Glomerular visceral epithelial cell (primary cell): Measurements from ENCODE around the gene NPEPL1.
"Not testable (repeated sequence)": the region's sequence is repeated elsewhere in the genome, so short reads cannot be mapped to it uniquely, and the experiment has no call there.

Source experiments
- DNase-seq: peaks from one replicate; pipeline ENCODE4 v3.0.0-alpha.2; 2016; ENCODE audit errors: extremely low spot score

The NPEPL1 gene, protein sequence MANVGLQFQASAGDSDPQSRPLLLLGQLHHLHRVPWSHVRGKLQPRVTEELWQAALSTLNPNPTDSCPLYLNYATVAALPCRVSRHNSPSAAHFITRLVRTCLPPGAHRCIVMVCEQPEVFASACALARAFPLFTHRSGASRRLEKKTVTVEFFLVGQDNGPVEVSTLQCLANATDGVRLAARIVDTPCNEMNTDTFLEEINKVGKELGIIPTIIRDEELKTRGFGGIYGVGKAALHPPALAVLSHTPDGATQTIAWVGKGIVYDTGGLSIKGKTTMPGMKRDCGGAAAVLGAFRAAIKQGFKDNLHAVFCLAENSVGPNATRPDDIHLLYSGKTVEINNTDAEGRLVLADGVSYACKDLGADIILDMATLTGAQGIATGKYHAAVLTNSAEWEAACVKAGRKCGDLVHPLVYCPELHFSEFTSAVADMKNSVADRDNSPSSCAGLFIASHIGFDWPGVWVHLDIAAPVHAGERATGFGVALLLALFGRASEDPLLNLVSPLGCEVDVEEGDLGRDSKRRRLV

DNA sequence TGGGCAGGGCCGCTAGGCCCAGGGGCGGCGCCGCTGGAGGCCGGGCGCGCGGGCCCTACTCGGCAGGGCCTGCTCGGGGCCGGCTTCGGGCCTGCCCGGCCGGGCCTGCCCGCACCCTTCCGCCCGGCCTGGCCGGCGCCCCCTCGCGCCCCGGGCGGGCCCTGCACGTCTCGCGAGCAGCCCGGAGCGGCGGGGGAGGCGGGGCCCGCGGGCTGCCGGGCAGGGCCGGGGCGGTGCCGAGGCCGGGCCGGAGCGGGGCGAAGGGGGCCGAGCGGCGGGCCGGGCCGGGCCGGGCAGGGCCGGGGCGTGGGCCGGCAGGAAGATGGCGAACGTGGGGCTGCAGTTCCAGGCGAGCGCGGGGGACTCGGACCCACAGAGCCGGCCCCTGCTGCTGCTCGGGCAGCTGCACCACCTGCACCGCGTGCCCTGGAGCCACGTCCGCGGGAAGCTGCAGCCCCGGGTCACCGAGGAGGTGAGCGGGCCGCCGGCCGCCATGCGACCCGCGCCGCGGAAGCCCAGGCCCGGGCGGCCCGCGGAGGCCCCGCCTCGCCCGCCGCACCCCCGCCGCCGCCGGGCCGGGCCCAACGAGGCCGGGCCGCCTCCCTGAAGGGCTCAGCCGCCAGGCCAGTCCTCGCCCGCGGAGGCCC, at the start of gene NPEPL1:
Gene NPEPL1, plus strand, starts transcription at position 222 of the 647 bp plus-strand sequence. Its CDS starts 101 bp downstream, at position 323.
- DNase-seq: peak; percentile 89

DNA sequence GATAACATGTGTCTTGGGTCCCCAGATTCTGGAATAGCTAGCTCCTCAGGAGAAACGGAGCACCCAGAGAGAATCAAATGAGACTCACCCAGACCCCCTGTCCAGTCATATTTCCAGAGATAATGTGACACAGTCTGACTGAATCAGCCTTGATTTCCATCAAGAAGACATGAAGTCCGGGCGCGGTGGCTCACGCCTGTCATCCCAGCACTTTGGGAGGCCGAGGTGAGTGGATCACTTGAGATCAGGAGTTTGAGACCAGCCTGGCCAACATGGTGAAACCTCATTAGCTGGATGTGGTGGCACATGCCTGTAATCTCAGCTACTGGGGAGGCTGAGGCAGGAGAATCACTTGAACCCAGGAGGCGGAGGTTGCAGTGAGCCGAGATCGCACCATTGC, 49.7 kb upstream of the NPEPL1 start:
- DNase-seq: not testable (repeated sequence)

DNA sequence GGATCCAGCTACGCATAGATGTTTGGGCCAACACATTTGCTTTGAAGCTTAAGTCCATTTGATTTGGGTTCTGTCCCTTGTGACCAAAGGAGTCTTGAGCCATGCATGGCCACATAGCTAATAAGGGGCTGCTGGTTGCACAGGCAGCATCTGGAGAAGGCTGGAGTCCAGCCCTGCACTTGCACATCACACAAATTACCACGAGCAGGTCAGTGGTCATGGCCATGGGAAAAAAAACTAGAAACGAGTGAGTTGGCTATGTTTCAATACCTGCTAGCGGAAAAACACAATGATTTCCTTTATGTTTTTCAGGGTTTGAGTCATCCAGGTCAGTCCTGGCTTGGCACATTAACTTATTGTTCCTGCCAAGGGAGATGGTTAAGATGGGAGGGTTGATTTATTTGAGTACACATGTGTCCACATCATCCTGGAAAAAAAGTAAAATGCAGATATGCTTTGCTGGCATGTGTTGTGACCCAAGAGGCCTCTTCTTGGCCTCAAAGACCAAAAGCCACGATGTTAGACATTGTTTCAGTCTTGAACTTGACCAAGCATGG, 47.1 kb upstream of the NPEPL1 start:
- DNase-seq: peak; percentile 78

DNA sequence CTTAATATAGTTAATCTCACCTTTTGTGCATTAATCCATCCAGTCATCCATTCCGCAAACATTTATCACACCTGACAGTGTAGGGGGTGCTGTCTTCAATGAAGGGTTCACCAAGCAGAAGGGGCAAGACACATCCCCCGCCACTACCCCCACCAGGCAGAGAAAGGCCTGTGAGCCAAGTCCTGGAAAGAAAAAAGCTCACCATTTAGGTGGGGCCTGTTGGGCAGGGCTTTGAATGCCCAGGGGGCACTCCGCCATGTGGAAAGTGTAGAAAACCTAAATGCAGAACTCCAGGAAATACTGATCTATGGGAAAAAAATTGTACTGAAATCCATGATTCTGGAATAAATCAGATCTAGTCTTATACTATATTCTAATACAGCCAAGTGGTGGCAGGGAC, 46.3 kb upstream of the NPEPL1 start:
- no peak for DNase-seq

DNA sequence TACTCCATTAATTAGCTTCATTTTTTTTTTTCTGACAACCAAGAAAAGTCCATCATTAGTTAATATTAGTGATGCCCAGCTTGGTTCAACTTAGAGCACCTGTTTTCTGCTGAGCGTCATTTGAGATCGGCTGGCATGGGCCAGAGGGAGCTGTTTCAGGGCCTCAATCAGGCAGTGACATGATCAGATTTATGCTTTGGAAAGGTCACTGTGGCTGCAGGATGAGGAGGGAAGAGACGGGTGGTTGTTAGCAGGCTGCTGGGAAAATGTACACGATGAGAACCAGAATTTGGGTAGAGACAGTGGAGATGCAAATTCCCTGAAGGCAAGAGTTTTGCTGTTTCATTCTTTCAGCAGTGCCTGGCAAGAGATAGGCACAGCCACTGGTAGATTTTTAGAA, 45.9 kb upstream of the NPEPL1 start:
- no peak for DNase-seq

DNA sequence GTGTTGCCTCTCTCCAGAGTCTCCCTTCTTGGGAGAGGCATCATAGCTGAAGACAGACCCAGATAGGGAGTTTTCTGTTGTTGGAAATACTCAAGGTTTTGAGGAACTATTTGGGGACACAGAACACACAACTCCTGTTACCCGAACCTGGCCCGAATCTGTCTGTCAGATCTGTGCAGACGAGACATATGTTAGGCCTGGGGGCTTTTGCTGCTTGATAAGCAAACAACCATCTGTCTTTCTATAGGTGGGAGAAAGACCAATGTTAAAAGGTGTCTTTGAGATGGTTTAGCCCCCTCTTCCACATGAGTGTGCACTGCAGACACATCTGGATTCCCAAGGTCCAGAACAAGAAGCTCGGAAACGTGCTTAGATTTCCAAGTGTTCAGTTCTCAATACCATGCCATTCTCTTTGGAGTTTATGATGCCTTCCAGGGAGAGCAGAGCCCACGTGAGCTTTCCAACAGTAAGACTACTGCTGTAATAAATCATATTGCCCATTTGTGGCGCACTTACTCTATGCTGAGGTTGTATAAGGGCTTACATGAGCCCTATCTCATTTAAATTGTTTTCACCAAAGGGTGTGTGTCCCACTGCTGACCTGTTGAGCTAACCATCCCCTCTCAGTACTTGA, 45.3 kb upstream of the NPEPL1 start:
- no peak for DNase-seq

DNA sequence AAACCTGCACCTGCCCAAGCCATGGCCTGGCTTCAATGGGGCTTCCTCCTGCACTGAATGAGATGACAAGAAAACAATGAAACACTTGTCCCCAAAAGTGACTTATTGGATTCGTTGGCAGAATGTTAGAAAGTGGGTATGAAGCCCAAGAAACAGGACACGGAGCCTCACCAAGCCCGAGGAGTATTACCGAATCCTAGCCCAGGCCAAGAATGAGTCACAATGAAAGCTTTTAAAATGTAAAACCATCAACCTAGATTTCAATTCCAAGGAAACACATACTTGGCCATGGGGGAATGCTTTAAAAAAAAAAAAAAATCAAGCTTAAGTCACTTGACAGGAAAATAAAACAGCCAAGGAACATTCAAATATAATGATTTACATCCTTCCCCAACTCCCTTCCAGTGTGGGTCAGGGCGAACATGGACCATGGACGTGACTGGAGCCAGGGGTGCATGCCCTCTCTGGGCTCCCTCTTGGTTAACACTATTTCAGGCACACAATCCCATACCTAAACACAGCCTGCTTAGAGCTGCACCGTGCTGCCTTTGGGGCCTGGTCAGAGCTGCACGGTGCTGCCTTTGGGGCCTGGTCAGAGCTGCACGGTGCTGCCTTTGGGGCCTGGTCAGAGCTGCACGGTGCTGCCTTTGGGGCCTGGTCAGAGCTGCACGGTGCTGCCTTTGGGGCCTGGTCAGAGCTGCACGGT, 44.7 kb upstream of the NPEPL1 start:
- DNase-seq: no peak

DNA sequence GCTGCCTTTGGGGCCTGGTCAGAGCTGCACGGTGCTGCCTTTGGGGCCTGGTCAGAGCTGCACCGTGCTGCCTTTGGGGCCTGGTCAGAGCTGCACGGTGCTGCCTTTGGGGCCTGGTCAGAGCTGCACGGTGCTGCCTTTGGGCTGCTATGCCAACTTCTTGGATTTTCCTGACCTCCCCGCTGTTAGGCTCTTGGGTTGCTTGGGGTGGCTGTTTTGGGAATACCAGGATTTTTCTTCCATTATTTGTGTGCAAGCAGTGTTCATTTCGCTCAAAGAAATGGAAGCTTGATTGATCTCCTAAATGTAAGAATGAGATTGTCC, 44.1 kb upstream of the NPEPL1 start:
- DNase-seq: not testable (repeated sequence)

DNA sequence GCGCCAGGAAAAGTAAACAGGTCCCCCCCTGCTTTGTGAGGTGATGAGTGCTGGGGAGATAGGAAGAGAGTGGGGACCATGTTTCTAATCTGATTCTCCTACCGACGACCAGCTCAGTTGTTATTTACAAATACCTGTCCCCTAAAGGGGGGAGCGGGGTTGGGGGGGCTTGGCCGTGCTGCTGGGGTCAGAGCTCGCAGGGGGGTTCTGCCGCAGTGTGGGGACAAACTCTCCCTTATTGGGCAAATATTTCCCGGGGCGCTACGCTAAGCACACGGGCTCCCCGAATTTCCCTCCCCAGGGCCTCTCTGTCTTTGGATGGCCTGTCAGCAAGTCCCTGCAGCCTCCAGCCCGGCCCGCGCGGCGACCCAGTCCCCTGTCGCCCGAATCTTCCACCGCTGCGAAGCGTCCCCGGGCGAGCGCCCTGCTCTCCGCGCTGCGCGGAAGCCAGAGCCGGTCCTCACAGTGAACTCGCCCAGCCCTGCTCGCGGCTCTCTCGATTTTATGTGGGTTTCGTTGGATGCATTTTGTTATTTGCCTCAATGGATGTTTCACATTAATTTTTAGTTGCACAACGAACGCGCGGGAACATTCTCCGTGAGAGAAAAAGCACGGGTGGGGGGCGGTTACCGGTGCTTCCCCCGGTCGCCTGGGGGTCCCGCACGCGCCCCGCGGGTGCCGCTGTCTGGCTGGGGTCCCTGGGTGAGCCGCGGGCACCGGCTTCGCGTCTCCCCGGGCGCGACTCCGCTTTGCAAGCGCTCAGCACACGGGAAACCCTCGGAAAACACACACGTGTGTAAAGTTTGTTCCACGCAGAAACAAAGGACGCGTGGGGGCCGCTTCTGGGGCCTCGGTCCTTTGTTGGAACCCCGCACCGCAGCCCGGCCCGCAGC, 43.1 kb upstream of the NPEPL1 start:
- no peak for DNase-seq

DNA sequence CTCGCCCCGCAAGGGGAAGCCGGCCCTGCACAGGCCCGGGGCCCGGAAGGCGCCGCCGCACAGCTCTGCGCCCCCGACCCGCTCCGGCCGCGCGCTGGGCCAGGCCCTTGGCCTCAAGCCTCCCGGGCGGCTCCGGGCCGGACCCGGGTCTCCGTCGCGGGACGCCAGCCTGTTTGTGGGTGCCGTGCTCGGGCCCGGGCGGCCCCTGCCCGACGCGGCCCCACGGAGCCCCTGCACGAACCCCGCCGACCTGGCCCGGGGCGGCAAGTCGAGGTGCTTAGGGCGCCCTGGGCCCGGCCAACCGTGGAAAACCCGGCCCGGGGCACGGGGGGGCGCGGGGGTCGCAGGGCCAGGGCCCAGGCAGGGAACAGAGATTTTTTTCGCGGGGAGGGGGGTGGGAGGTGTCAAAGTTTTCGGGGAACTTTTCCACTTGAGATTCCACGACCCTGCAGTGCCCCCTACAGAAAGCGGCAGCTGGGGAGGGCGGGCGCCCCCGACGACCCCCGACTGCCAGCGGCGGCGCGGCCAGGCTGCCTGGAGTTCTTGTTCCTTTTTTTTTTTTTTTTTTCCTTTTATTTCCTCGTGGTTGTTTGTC, 42.3 kb upstream of the NPEPL1 start:
- no peak for DNase-seq

DNA sequence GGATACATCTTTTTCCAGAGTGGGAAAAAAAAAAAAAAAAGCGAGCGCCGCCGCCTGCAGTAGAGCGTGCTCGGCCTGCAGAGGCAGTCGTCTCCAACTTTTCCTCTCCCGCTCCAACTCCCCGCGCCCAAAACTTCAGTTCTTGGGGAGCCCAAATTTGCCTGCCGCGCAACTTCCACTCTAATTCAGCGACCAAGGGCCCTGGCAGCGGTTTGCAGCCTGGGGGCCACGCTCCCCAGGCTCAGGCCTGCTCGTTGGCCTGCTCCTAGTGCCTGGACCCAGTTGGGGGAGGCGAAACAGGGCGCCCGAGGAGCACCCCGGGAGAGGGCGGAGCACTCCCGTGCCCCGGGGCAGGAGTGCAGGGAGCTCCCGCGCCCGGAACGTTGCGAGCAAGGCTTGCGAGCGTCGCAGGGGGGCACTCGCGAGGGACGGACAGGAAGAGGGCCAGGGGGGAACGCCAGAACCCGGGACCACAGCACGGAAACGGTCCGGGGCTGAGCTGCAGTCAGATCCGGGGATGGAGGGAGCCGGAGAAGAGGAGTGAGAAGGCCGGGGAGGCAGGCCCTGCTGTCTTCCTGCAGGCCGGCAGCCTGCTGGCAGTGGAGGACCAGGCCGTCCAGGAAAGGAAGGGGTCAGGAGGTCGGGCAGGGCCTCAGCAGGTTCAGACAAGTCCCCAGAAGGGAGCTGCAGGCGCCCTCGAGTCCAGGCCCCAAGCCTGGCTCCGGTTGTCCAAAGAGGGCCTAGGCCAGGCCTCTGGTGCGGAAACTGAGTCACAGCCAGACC, 41.6 kb upstream of the NPEPL1 start, which contains the start of gene STX16:
Gene STX16, plus strand, starts transcription at position 508 of the 783 bp plus-strand sequence. CDS start 724 bp downstream, outside the sequence.
- DNase-seq: peak; percentile 96

DNA sequence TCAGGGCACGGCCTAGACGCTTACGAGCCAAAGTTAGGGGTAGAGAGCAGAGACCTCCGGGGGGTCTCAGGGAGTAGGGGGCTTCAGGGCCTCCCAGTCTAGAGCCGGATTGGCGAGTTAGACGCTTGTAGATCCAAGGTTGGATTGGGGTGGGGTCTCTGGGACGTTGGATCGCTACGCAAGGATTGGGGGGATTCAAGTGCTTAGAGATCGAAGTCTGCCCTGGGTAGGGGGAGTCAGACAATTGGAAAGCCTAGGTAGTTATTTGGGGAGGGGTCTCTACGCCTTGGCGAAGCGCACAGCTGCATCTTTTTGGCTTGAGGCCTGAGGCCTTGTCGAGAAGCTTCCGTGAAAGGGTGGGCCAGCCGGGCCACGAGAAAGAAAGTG, 41.0 kb upstream of the NPEPL1 start:
- no peak for DNase-seq

DNA sequence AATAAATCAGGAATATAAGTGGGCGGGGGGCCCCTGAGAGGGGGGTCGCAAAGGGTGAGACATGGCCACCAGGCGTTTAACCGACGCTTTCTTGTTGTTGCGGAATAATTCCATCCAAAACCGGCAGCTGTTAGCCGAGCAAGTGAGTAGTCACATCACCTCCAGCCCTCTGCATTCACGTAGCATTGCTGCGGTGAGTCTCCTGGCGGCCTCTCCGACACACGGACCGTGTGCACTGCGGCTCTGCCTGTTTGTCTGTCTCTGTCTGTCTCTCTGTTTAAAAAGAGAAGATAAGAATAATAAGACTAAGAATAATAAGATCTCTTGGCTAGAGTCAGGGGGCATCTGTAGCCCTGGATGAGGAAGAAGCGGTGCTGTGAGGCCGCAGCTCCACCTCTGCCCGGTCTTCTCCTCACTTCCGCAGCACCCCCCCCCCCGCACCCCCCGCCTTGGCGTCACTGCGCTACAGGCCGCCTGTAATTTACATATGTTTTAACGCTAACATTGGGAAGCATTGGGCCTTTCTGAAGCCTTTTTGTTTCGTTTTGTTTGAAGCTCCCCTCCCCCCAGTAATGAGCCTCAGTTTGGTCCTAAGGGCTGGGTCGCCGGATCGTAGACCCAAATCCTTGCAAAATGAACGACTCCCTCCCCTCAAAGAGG, 40.5 kb upstream of the NPEPL1 start:
- DNase-seq: peak; percentile 78

DNA sequence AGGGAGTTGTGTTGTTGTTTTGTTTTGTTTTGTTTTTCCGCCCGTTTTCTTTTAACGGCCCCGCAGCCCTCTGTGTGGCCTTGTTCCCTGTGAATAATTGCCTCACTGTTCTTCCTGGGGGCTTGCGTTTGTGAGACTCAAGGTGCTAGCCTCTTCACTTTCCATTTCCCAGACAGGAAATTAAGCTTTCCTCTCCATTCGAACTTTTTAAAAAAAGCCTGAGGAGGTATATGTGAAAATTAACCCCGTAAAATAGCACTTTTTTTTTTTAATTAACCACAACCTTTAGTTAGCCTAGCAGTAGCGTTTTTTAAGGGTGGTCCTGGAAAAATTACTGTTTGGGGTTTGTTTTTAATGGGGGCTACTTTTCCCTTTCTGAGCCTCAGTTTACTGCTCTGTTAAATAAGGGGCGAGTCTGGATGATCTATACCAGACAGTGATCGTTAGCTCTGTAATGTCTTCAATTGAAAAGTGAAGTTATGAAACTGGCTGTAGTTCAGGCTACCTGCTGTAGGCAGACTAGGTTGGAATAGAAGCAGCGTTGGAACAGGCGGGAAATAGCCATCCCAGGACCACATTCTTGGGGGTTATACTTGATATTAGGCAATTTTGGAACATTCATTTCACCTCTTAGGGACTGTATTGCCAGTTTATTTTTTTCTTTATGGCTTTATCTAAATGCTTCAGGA, 39.9 kb upstream of the NPEPL1 start:
- DNase-seq: no peak

DNA sequence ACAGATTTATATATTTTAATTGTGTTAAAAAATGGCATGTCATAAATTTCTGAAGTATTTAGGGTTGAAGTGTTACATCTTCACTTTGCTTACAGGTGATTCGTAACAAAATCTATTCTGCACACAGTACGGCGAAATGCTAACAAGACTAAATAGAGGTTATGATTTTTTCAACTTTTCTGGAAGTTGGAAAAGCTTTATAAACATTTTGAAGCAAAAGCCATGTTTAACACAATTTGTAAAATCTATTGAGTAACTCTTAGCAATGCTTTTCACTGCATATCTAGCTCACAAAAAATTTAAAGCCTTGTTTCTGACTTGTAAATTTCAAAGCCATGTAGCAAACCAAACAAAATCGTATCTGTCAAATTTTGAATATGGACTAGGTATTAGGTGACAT, 38.3 kb upstream of the NPEPL1 start:
- no peak for DNase-seq

DNA sequence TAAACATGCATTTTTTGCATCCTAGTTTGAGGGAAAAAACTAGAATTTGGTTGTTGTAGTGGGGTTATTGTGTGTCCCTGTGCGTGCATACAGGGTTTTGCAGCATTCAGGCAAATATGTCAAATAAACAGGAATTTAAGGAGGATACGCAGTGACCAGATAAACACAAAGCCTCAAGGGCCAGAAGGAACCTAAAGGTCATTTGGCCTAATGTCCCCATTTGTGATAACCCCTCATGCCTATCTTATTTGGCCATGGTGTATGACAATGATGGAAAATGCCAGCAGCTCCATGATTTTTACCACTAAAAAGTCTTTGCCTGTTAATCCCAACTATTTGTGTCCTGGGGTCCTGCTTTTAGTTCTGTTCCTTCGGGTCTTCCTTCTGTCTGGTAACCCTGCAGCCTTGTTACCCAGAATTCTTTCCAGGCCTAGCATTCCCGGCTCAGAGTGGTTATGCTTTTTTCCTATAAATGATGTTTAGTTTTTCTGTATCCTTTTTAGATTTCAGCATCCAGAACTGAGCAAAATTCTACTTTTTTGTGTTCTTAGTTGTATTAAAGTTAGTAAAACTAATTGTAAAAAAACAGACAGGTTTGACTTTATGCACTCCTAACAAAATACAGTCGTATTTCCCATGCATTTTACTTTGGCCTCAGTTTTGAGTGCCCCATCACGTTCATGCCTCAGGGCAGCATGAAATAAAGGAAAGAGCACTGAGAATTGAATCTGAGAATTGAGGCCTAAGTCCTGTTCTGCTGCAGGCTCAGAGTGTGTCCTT, 37.1 kb upstream of the NPEPL1 start:
- no peak for DNase-seq

DNA sequence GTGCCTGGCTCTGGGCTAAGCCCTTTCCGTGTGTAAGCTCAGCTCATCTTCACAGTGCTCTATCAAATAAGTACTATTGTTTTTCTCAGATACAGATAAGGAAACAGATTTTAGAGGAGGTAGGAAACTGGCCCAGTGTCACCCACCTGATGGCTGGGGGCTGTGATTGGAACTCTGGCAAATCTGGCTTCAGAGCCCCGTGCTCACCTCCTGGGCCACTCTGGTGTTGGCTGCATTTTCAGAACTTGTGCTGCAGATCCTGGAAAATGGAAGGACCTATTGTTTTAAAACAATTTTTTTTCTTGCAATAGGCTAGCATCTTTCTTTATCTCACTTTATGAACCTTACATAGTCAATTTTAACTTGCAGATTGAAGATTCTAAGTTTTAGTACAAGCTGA, 35.8 kb upstream of the NPEPL1 start:
- DNase-seq: no peak

DNA sequence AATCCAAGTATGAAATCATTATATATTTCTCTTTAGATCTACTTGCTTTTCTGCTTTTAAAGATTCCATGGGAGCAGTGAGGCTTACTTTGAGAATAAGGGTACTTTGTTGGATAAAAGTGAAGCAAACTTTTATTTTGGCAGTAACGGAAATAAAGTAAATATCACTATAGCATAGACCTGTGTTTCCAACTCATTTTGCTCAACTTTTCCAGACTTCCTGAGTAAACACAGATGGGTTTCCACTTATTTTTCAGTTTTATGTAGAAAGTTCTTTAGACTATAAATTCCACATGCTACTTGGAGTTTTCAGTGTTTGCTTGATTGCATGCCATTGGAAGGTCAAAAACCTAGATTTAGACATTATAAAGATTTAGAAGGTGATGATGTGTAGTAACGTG, 35.3 kb upstream of the NPEPL1 start:
- no peak for DNase-seq
